SH-SY5Y (cell line): ENCODE measurements around the gene RPL29.

Experiments
- GATA2 ChIP-seq: IDR thresholded peaks from 2 replicates; pipeline ENCODE4 v1.6.1; 2011; ENCODE audit warnings: mild to moderate bottlenecking, low read depth, low read length
- GATA3 ChIP-seq: IDR thresholded peaks from 2 replicates; pipeline ENCODE4 v1.6.1; 2011; ENCODE audit warnings: low read depth, mild to moderate bottlenecking, low read length, moderate library complexity

DNA sequence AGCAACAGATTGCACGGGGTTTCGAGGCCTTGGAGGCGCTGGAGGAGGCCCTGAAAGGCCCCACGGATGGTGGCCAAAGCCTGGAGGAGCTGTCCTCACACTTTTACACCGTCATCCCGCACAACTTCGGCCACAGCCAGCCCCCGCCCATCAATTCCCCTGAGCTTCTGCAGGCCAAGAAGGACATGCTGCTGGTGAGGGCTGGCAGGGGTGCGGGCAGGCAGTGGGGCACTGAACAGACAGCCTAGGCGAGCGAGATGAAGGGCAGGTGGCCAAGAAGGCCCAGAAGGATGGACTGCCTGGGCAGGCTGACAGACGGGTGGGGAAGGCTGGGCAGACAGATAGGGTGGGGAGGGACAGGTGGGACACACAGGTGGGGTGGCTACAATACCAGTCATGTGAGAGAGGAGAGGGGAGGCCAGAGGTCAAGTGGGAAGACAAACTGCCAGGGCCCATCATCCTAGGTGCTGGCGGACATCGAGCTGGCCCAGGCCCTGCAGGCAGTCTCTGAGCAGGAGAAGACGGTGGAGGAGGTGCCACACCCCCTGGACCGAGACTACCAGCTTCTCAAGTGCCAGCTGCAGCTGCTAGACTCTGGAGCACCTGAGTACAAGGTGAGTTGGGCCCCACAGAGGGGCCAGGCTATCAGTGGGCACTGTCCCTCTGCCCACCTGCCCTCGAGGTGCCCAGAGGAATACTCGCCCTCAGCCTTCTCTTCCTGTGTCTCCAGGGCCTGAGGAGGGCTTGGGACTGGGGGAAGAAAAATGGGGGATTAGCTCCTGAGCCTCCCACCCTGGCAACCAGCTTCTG is 50.5 kb downstream of the RPL29 start:
- TF ChIP-seq GATA2, result no peak
- no peak for TF ChIP-seq GATA3
